GM18502 (cell line): ENCODE data around the gene CKLF.

Source experiments
- ATAC-seq: cut with Tn5 transposase; IDR thresholded peaks from one replicate; pipeline ENCODE4 v1.9.1; 2021; ENCODE audit warnings: mild to moderate bottlenecking; ENCODE audit not compliant: unreplicated experiment, poor library complexity

The CKLF gene

DNA sequence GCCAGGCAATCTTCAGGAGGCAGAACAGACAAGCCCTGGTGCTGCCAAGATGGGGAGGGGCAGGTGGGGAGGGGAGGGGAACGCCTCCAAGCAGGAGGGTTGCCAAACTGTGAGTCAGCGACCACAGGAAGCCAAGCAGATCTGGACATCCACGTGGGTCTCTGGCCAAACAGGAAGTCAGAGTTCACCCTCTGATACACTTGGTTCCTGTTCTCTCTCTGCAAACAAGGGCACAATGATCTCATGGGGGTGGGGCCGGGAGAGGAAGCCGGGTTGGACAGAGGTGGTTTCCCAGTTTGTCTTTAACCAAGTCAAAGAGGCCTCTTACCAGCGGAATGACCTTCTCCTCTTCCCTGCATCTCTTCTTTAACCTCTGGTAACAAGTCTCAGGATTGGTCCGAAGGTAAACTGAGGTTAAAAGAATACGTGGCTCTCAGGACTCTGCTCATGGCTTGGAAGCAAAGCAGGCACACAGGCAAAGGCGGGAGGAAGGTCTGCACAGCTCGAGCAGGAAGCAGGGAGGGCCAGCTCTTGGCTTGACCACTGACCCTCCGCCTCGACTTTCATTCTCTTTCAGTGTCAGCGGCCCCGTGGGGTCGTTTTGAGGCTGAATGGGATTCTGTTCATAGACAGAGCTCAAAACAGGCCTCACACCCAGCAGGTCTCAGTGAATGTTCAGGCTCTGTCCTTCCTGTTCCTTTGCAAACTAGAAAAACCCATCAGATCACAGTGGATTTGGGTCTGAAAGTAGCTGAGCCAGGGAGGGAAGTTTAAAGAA lies 35.4 kb upstream of the CKLF start:
- ATAC-seq = peak; percentile 96

GRCh38 chr16:66517586-66518263 lies 34.7 kb upstream of the CKLF start:
- no peak for ATAC-seq

DNA sequence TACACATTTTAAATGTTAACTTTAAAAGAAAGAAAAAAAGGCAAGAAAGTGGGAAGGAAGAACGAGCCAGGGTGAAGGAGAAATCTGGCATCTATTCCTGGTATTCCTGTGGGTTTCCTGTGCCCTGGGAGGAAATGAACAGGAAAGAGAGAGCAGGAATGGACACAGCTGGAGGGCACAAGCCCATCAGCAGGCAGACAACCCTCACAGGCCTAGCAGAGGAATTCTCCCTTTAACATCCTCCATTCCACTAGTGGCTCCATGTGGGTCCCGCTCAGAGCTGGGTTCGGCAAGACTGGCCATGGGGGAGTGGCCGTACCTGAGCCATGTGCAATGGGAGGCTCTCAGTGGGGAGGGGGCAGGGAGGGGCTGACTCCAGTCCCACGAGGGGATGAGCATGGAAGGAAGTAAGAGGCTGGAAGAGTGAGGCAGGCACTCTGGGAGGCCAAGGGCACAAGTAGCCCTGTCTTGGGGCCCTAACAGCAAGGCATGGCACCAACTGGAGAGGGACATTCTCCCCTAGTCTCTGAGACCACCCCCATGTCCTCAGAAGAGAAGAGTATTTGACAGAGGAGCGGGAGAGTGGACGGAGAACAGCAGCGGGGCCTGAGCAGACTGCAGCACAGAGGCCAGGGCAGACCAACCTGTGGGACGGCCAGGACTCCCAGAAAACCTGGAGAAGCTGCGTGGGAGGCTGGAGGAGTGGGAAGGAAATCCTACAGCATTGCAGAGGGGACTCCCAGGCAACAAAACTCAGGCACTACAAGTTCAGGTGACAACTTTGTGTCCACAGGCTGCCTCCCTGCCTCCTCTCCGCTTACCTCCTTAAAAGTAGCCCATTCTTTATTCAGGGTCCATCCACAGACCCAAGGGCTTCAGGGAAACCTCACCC lies 32.6 kb upstream of the CKLF start:
- no peak for ATAC-seq

GRCh38 chr16:66520406-66521170 lies 31.8 kb upstream of the CKLF start:
- ATAC-seq = no peak

GRCh38 chr16:66521252-66521713 lies 31.1 kb upstream of the CKLF start:
- ATAC-seq = no peak

- ATAC-seq = peak; percentile 74
Measured at GRCh38 chr16:66521951-66522771, 30.2 kb upstream of the CKLF start.

DNA sequence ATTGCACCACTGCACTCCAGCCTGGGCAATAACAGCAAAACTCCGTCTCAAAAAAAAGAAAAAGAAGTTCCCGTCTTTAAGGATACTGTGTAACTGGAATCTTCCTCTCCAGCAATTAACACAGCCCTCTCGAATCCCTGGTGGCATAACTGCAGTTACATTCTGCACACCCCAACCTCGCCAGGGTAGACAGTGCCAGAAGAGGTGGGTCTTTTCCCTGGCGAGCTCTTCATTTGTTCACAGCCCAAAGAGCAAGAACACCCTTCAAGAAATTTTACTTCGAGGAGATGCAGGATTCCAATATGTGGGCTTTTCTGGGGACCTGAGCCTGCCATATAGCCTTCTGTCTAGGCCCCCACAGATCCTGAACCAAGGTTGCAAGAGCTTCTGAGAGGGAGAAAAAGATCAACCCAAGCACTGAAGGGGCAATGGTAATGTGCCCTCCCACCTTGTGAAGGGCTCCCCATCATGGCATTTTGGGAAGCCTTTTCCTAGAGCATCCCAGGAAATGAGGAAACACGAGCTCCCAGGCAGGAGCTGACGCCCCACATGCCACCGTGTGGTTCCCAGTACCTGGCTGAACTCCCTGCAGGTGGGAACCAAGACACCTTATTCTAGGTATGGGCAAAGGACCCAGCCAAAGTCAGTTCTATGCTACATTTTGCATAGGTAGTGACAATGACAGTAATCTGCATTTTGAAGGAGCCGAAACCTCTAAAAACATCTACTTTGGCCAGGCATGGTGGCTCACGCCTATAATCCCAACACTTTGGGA lies 29.4 kb upstream of the CKLF start:
- no peak for ATAC-seq

GRCh38 chr16:66523861-66524354 lies 28.5 kb upstream of the CKLF start:
- ATAC-seq = peak; percentile 34

DNA sequence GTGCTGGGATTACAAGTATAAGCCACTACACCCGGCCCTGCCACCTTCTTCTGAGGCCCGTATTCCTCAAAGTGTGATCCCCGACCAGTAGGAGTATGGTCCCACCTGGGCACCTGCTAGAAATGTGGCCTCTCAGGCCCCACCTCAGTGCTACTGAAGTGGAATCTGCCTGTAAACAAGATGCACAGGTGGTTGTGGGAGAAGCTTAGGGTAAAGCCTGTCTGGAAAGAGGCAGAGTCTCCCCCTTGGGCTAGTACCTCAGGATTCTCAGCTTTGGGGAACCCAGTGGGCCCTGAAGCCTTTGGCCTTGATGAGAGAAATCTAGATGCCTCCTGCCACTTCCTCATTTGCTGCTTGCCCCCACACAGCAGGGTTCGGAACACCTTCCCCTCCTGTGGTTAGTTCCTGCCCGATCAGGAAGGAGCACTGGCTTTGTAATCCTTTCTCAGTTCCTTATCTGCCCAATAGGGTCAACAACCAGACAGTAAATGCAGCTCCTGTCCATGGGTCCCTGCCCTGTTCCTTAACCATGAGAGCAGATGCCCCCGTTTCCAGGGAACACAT lies 27.7 kb upstream of the CKLF start:
- ATAC-seq = peak; percentile 68

- ATAC-seq = no peak
Measured at GRCh38 chr16:66525396-66526180, 26.8 kb upstream of the CKLF start.

DNA sequence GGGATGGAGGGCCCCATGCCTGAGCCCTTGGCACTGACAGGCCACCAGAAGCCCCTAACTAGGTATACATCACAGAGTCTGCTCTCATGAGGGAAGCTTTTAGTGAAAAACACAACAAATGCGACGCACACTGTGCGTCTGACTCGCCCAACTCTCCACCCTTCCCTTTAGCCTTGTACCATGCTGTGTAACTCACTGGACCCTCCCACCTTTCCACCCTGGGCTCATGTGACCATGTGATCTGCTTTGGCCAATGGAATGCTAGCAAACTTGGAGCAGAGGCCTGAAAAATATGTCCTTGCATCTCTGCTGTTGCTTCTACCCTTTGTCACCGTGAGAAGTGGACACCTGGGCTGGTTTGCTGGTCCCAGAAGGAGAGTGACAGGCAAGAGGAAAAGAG lies 24.1 kb upstream of the CKLF start:
- no peak for ATAC-seq

DNA sequence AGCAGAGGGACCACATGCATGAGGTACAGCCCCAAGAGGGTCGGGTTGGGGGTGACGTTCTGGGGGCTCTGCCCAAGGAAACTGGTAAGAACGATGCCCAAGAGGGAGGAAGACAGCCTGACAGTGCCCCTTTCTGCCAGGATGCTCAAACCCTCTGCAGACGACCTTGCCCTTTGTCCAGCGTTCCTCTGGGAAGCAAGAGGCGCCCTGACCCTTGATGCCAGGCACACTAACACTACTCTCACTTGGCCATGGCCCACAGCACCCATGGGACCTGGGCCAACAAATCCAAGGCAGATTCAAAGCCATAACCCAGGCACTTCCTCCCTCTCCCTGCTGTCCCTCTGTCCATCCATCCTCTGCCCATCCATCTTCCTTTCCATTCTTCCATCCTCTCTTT lies 22.9 kb upstream of the CKLF start:
- ATAC-seq = no peak

- no peak for ATAC-seq
Measured at GRCh38 chr16:66534376-66534799, 18.0 kb upstream of the CKLF start.

DNA sequence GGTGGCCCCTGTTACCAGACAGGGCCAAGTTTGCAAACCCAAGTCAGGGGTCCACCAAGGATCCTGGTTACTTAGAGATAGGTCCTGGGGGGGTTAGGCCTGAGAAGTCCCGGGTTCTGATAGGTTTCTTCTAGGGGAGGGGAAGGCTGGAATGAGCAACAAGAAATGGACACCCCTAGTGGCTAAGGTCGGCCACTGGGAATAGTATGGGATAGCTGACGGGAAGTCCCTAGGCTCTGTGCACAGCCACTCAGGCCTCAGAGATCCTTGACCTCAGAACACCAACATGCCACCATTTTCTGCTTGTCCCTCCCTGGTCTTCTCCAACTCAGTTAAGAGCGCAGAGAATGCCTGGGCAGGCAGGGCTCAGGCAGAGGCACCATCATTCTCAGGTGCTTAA lies 15.9 kb upstream of the CKLF start:
- ATAC-seq = no peak

DNA sequence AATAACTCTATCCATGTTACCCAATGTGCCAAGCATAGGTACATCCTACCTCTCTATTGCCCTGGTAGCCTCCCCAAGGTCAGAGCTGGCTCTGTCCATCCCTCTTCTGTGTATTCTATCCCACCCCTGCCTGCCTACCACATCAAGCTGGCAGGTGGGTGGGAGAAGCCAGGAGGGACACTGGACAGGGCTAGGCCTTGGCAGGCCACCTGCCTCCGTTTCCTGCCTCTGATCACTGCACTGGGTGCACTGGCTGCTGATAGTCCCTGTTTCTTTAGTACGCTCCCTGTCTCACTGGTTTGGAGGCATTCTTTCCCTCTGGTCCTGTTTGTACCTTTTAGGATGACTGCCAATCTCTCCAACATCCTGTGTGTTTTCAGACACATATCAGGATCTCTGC lies 15.1 kb upstream of the CKLF start:
- no peak for ATAC-seq

DNA sequence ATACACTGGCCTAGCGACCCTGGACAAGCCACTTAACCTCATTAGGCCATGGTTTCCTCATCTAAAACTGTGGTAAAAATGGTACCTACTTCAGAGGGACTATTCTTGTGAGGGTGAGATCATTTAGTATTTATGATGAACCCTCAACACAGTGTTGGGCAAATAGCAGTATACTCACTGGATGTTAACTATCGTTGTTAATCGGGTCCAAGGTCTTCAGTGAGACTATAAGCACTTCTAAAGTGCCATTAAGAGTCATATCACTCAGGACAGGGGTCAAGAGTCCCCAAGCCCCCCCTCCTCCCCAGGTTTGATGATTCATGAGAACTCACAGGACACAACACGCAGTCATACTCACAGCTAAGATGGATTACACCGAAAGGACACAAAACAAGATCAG lies 13.5 kb upstream of the CKLF start:
- ATAC-seq = no peak
